ENCODE measurements around the gene CDH4. TPM values are rescaled to one million over a fixed set of nuclear protein-coding genes. Genes with fewer than 3 reads are reported as not detected.

Gene CDH4
- polyA plus RNA-seq, 4 donors, result 1.1 to 8.1 (median 6.9) TPM

- no peak for DNase-seq (ENCODE audit: low read depth in 4 of 4, low spot score in 3 of 4)
Measured at GRCh38 chr20:61480158-61480825, 228.2 kb downstream of the CDH4 start.

- no peak for DNase-seq (ENCODE audit: low read depth in 4 of 4, low spot score in 3 of 4)
Measured at GRCh38 chr20:61482056-61482887, 230.2 kb downstream of the CDH4 start.

GRCh38 chr20:61482901-61483300, 230.8 kb downstream of the CDH4 start:
- DNase-seq (ENCODE audit: low read depth in 4 of 4, low spot score in 3 of 4), result no peak

GRCh38 chr20:61483336-61484067, 231.4 kb downstream of the CDH4 start:
- DNase-seq (ENCODE audit: low read depth in 4 of 4, low spot score in 3 of 4), result no peak

GRCh38 chr20:61486198-61486597, 234.1 kb downstream of the CDH4 start:
- DNase-seq (ENCODE audit: low read depth in 4 of 4, low spot score in 3 of 4), result no peak

GRCh38 chr20:61487346-61487996, 235.4 kb downstream of the CDH4 start:
- DNase-seq (ENCODE audit: low read depth in 4 of 4, low spot score in 3 of 4), result no peak

GRCh38 chr20:61487997-61488371, 235.9 kb downstream of the CDH4 start:
- DNase-seq (ENCODE audit: low read depth in 4 of 4, low spot score in 3 of 4), result no peak

GRCh38 chr20:61490721-61491120, 238.7 kb downstream of the CDH4 start:
- DNase-seq (ENCODE audit: low read depth in 4 of 4, low spot score in 3 of 4), result no peak

- DNase-seq (ENCODE audit: low read depth in 4 of 4, low spot score in 3 of 4), result no peak
Measured at GRCh38 chr20:61492065-61492464, 240.0 kb downstream of the CDH4 start.

GRCh38 chr20:61493798-61494305, 241.8 kb downstream of the CDH4 start:
- DNase-seq (ENCODE audit: low read depth in 4 of 4, low spot score in 3 of 4), result no peak

GRCh38 chr20:61494763-61495575, 242.9 kb downstream of the CDH4 start:
- no peak for DNase-seq (ENCODE audit: low read depth in 4 of 4, low spot score in 3 of 4)

- no peak for DNase-seq (ENCODE audit: low read depth in 4 of 4, low spot score in 3 of 4)
Measured at GRCh38 chr20:61497029-61497627, 245.1 kb downstream of the CDH4 start.

- no peak for DNase-seq (ENCODE audit: low read depth in 4 of 4, low spot score in 3 of 4)
Measured at GRCh38 chr20:61499859-61500554, 247.9 kb downstream of the CDH4 start.

- no peak for DNase-seq (ENCODE audit: low read depth in 4 of 4, low spot score in 3 of 4)
Measured at GRCh38 chr20:61500791-61501321, 248.8 kb downstream of the CDH4 start.

- no peak for DNase-seq (ENCODE audit: low read depth in 4 of 4, low spot score in 3 of 4)
Measured at GRCh38 chr20:61502433-61502832, 250.4 kb downstream of the CDH4 start.

- no peak for DNase-seq (ENCODE audit: low read depth in 4 of 4, low spot score in 3 of 4)
Measured at GRCh38 chr20:61503106-61503505, 251.0 kb downstream of the CDH4 start.

- DNase-seq (ENCODE audit: low read depth in 4 of 4, low spot score in 3 of 4), result no peak
Measured at GRCh38 chr20:61505508-61505907, 253.4 kb downstream of the CDH4 start.

- DNase-seq (ENCODE audit: low read depth in 4 of 4, low spot score in 3 of 4), result no peak
Measured at GRCh38 chr20:61507778-61508177, 255.7 kb downstream of the CDH4 start.
